Osteoblast (primary cell): ENCODE results near the gene MARK3. TPM values are rescaled to one million over a fixed set of nuclear protein-coding genes. Genes with fewer than 3 reads are reported as not detected.

Source experiments
- DNase-seq: peaks from one replicate; pipeline ENCODE4 v3.0.0; 2011; ENCODE audit warnings: low spot score, mixed read lengths; ENCODE audit not compliant: insufficient read length; ENCODE audit errors: missing footprints
- H2AFZ ChIP-seq: 2 replicates; pipeline ENCODE4 v1.6.0; 2011; ENCODE audit warnings: mild to moderate bottlenecking, low read length
- H3K27ac ChIP-seq: 2 replicates; pipeline ENCODE4 v1.5.1; 2011; ENCODE audit warnings: mild to moderate bottlenecking, low read depth, low read length, moderate library complexity
- H3K27me3 ChIP-seq: 2 replicates; pipeline ENCODE4 v1.6.0; 2012; ENCODE audit warnings: mild to moderate bottlenecking, control low read depth, inconsistent platforms, low read length, moderate library complexity; ENCODE audit not compliant: insufficient read depth
- H3K36me3 ChIP-seq: 2 replicates; pipeline ENCODE4 v1.5.1; 2011; ENCODE audit warnings: mild to moderate bottlenecking, low read length, control low read depth, moderate library complexity; ENCODE audit not compliant: insufficient read depth
- H3K4me1 ChIP-seq: 2 replicates; pipeline ENCODE4 v1.5.1; 2011; ENCODE audit warnings: mild to moderate bottlenecking, low read length, control low read depth, moderate library complexity; ENCODE audit not compliant: insufficient read depth
- H3K4me2 ChIP-seq: 2 replicates; pipeline ENCODE4 v1.6.0; 2011; ENCODE audit warnings: mild to moderate bottlenecking, low read length; ENCODE audit not compliant: insufficient read depth
- H3K4me3 ChIP-seq: fragments of 200-600 bp; sonication (generic); 3 replicates; pipeline ENCODE4 v1.5.1; 2012; ENCODE audit warnings: mild to moderate bottlenecking, low read length, inconsistent platforms; ENCODE audit not compliant: insufficient read depth
- H3K79me2 ChIP-seq: 2 replicates; pipeline ENCODE4 v1.6.0; 2012; ENCODE audit warnings: mild to moderate bottlenecking, low read length, control low read depth, inconsistent platforms; ENCODE audit not compliant: insufficient read depth
- H3K9me3 ChIP-seq: 2 replicates; pipeline ENCODE4 v1.5.1; 2011; ENCODE audit warnings: low read depth, low read length, control low read depth
- H4K20me1 ChIP-seq: 2 replicates; pipeline ENCODE4 v1.6.0; 2012; ENCODE audit warnings: mild to moderate bottlenecking, low read length, control low read depth; ENCODE audit not compliant: insufficient read depth
- CTCF ChIP-seq: IDR thresholded peaks from 2 replicates; pipeline ENCODE4 v1.5.1; 2011; ENCODE audit warnings: mild to moderate bottlenecking, low read depth, low read length, moderate library complexity; ENCODE audit errors: extremely low read depth
- total RNA-seq: library from RNA; depleted of rRNA; stranded (reverse); fragments of >200 nt; gene quantifications from 2 replicates; pipeline ENCODE4 v1.2.3, GENCODE V29; 2012

MARK3 gene
- total RNA-seq, 1 donor: 101 TPM

GRCh38 chr14:103536693-103537092 is 151.5 kb downstream of the MARK3 start:
- Histone ChIP-seq H2AFZ (no peak overlapping the region), H4K20me1 (peaks cover 5% of the 10 kb centered on the region), H3K4me2 (no peak overlapping the region), H3K4me3 (no peak overlapping the region), H3K9me3 (no peaks in the 10 kb centered on the region), H3K4me1 (peaks cover 26% of the 10 kb centered on the region), H3K79me2 (peaks cover 10% of the 10 kb centered on the region), H3K27ac (peak overlapping the region; percentile 53), H3K27me3 (no peaks in the 10 kb centered on the region), H3K36me3 (peaks cover 4% of the 10 kb centered on the region)
- no peak for TF ChIP-seq CTCF
- DNase-seq: peak; percentile 66

GRCh38 chr14:103537175-103537990 is 152.2 kb downstream of the MARK3 start:
- no peaks in the 10 kb centered on the region for H4K20me1 ChIP-seq
- peaks cover 3% of the 10 kb centered on the region for H3K79me2 ChIP-seq
- no peak overlapping the region for H3K4me3 ChIP-seq
- H3K4me2 ChIP-seq: no peak overlapping the region
- peaks cover 26% of the 10 kb centered on the region for H3K4me1 ChIP-seq
- H3K9me3 ChIP-seq: no peaks in the 10 kb centered on the region
- H3K27me3 ChIP-seq: no peaks in the 10 kb centered on the region
- H2AFZ ChIP-seq: no peak overlapping the region
- TF ChIP-seq CTCF: no peak
- peaks cover 4% of the 10 kb centered on the region for H3K36me3 ChIP-seq
- peak; percentile 97 for DNase-seq
- H3K27ac ChIP-seq: peak overlapping the region; percentile 53

GRCh38 chr14:103538291-103539055 is 153.3 kb downstream of the MARK3 start:
- Histone ChIP-seq H3K27ac (no peak overlapping the region), H3K4me3 (no peak overlapping the region), H3K27me3 (no peaks in the 10 kb centered on the region), H4K20me1 (no peaks in the 10 kb centered on the region), H2AFZ (no peak overlapping the region), H3K79me2 (no peaks in the 10 kb centered on the region), H3K4me2 (no peak overlapping the region), H3K4me1 (peaks cover 33% of the 10 kb centered on the region), H3K9me3 (no peaks in the 10 kb centered on the region), H3K36me3 (peaks cover 4% of the 10 kb centered on the region)
- TF ChIP-seq CTCF: no peak
- peak; percentile 88 for DNase-seq
